Stimulated activated effector memory CD8-positive, alpha-beta T cell treated with anti-CD3 and anti-CD28 coated beads, Interleukin-12 subunit alpha, Interleukin-12 subunit beta, amount 100 ng/mL, for 72 hours (primary cell): Measurements from ENCODE around the gene METTL16.

Experiments
- ATAC-seq: fragments of 150-1000 bp; cut with Tn5 transposase; 2 replicates; pipeline ENCODE4 v1.10.0; 2021
- DNase-seq, 2 donors: peaks; one replicate each; pipeline ENCODE4 v3.0.0; 2021 to 2022; ENCODE audit warnings: low spot score in 2 of 2
- H3K27ac Mint-ChIP-seq: one replicate; pipeline ENCODE4 v1.8.0; 2022; ENCODE audit warnings: mild to moderate bottlenecking, mixed read lengths
- H3K36me3 Mint-ChIP-seq: one replicate; pipeline ENCODE4 v1.8.0; 2022; ENCODE audit warnings: mild to moderate bottlenecking, mixed read lengths
- H3K4me1 Mint-ChIP-seq: one replicate; pipeline ENCODE4 v1.8.0; 2022; ENCODE audit warnings: mixed read lengths
- H3K4me3 Mint-ChIP-seq: one replicate; pipeline ENCODE4 v1.8.0; 2022; ENCODE audit warnings: mild to moderate bottlenecking, mixed read lengths
- H3K9me3 Mint-ChIP-seq: one replicate; pipeline ENCODE4 v1.8.0; 2022; ENCODE audit warnings: mixed read lengths

METTL16 gene

GRCh38 chr17:2380226-2380922 is 131.3 kb downstream of the METTL16 start:
- Mint-ChIP-seq H3K27ac (peak overlapping the region; percentile 34), H3K9me3 (no peaks in the 10 kb centered on the region), H3K4me1 (no peaks in the 10 kb centered on the region), H3K36me3 (peaks cover 17% of the 10 kb centered on the region), H3K4me3 (no peak overlapping the region)
- DNase-seq (no peak), ATAC-seq (no peak)

- Mint-ChIP-seq H3K4me3 (no peak overlapping the region), H3K36me3 (peaks cover 23% of the 10 kb centered on the region), H3K27ac (no peak overlapping the region), H3K9me3 (no peaks in the 10 kb centered on the region), H3K4me1 (no peaks in the 10 kb centered on the region)
- ATAC-seq (no peak), DNase-seq (no peak)
Observed at GRCh38 chr17:2379489-2380225, 132.0 kb downstream of the METTL16 start.

- Mint-ChIP-seq H3K36me3 (peaks cover 27% of the 10 kb centered on the region), H3K27ac (no peak overlapping the region), H3K9me3 (no peaks in the 10 kb centered on the region), H3K4me1 (no peaks in the 10 kb centered on the region), H3K4me3 (no peak overlapping the region)
- no peak for DNase-seq
- ATAC-seq = no peak
Observed at GRCh38 chr17:2378905-2379304, 132.8 kb downstream of the METTL16 start.

DNA sequence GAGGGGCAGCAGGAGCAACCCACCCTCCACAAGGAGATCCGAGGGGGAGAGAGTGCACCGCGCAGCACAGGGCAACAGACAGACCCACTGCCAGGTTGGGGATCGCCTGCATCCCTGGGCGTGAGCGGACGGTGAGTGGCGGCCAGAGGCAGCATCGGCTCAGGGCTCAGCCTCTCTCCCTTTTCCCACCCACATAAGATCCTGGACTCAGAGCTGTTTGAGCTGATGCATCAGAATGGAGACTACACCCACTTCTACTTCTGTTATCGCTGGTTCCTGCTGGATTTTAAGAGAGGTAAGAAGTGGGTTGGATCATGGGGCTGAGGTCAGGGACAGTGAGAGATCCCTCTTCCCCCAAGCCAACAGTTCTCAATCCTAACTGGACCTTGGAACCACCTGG is 134.0 kb downstream of the METTL16 start:
- Mint-ChIP-seq H3K36me3 (peaks cover 27% of the 10 kb centered on the region), H3K4me3 (no peak overlapping the region), H3K9me3 (no peaks in the 10 kb centered on the region), H3K27ac (peak overlapping the region; percentile 45), H3K4me1 (no peaks in the 10 kb centered on the region)
- ATAC-seq (no peak), DNase-seq (no peak)

DNA sequence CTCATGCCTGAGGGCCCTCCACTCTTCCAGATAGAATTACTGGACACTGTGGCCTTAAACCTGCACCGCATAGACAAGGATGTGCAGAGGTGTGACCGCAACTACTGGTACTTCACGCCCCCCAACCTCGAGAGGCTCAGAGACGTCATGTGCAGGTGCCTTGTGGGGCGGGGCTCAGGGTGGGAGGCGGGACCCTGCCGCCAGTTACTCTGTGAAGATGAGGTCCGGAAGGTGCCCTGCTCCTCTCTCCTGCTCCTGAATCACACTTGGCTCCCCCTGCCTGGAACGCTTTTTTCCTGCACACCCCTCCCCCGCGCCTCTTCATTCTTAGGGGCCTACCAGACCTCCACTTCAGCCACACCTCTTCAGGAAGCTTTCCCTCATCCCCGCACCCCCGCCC is 135.6 kb downstream of the METTL16 start:
- Mint-ChIP-seq H3K36me3 (peaks cover 27% of the 10 kb centered on the region), H3K27ac (no peak overlapping the region), H3K4me3 (no peak overlapping the region), H3K4me1 (no peaks in the 10 kb centered on the region), H3K9me3 (no peaks in the 10 kb centered on the region)
- DNase-seq (no peak), ATAC-seq (no peak)

DNA sequence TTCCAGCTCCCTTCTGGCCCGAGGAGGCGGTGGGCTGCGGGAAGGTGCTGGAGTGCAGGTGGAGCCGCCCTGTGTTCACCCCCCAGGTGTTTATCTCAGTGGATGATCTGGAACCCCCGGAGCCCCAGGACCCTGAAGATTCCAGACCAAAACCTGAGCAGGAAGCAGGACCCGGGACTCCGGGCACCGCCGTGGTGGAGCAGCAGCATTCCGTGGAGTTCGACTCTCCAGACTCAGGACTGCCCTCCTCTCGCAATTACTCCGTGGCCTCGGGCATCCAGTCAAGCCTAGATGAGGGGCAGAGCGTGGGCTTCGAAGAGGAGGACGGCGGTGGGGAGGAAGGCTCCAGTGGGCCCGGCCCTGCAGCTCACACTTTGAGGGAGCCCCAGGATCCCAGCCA is 136.3 kb downstream of the METTL16 start:
- no peak overlapping the region for H3K27ac Mint-ChIP-seq
- no peak overlapping the region for H3K4me3 Mint-ChIP-seq
- H3K9me3 Mint-ChIP-seq = no peaks in the 10 kb centered on the region
- no peak for DNase-seq
- no peaks in the 10 kb centered on the region for H3K4me1 Mint-ChIP-seq
- no peak for ATAC-seq
- H3K36me3 Mint-ChIP-seq = peaks cover 27% of the 10 kb centered on the region

DNA sequence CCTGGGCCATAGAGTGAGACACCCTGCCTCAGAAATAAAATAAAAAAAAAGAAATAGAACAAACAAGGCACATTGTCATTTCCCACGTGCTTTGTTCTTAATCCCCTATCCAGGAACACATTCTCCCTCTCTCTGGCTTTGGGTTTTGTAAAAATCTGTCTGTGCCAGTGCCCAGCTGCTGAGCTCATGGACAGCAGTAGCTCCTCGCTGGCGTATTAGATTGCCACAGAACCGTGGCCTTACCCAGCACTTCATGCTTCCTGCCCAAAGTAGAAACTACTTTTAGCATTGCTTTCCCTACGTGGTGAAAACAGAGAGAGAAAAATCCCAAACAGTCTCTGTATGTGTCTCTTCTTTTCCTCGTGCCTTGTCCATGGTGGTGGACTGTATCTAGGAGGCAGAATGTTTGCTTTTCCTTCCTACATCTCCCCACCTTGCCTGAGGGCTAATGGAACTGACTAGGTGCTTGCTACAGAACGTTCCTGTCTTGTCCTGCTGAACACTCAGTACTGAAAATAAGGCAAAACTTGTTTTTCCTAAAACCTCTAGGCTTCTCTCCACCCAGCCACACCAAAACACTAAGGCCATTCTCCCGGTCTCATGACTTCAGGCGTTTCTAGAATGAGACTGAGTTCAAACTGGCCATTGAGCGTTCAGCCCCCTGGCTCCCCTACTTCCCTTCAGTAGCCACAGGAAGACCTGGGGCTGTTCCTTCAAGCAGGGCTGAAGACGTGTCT is 137.0 kb downstream of the METTL16 start:
- ATAC-seq (no peak), DNase-seq (no peak)
- no peaks in the 10 kb centered on the region for H3K4me1 Mint-ChIP-seq
- no peak overlapping the region for H3K4me3 Mint-ChIP-seq
- H3K27ac Mint-ChIP-seq = peak overlapping the region; percentile 16
- peaks cover 27% of the 10 kb centered on the region for H3K36me3 Mint-ChIP-seq
- H3K9me3 Mint-ChIP-seq = no peaks in the 10 kb centered on the region

DNA sequence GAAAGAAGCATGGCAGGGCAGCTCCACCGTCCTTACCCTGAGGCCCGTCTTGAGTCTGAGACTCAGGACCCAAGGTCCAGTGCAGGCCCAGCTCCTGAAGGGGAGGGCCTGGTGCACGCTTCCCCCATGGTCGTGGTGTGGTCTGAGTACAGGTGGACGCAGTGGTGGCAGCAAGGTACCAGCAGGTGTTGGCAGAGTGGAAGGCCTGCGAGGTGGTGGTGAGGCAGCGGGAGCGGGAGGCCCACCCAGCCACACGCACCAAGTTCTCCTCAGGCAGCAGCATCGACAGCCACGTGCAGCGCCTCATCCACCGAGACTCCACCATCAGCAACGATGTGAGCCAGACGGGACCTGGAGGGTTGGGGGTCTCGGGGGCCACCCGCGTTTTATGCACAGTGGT is 138.5 kb downstream of the METTL16 start:
- Mint-ChIP-seq H3K27ac (peak overlapping the region; percentile 75), H3K9me3 (no peaks in the 10 kb centered on the region), H3K4me3 (no peak overlapping the region), H3K4me1 (no peaks in the 10 kb centered on the region), H3K36me3 (peaks cover 22% of the 10 kb centered on the region)
- DNase-seq (no peak), ATAC-seq (no peak)

- peaks cover 20% of the 10 kb centered on the region for H3K36me3 Mint-ChIP-seq
- no peak for ATAC-seq
- no peaks in the 10 kb centered on the region for H3K9me3 Mint-ChIP-seq
Observed at GRCh38 chr17:2372681-2373080, 139.0 kb downstream of the METTL16 start.

GRCh38 chr17:2372180-2372579 is 139.5 kb downstream of the METTL16 start:
- Mint-ChIP-seq H3K27ac (no peak overlapping the region), H3K4me1 (no peaks in the 10 kb centered on the region), H3K36me3 (peaks cover 19% of the 10 kb centered on the region), H3K9me3 (no peaks in the 10 kb centered on the region), H3K4me3 (no peak overlapping the region)
- no peak for DNase-seq
- no peak for ATAC-seq

More at GRCh38 chr17:2372681-2373080, 139.0 kb downstream of the METTL16 start:
- peak overlapping the region; percentile 75 for H3K27ac Mint-ChIP-seq
- no peaks in the 10 kb centered on the region for H3K4me1 Mint-ChIP-seq
- no peak for DNase-seq
- H3K4me3 Mint-ChIP-seq = no peak overlapping the region

DNA sequence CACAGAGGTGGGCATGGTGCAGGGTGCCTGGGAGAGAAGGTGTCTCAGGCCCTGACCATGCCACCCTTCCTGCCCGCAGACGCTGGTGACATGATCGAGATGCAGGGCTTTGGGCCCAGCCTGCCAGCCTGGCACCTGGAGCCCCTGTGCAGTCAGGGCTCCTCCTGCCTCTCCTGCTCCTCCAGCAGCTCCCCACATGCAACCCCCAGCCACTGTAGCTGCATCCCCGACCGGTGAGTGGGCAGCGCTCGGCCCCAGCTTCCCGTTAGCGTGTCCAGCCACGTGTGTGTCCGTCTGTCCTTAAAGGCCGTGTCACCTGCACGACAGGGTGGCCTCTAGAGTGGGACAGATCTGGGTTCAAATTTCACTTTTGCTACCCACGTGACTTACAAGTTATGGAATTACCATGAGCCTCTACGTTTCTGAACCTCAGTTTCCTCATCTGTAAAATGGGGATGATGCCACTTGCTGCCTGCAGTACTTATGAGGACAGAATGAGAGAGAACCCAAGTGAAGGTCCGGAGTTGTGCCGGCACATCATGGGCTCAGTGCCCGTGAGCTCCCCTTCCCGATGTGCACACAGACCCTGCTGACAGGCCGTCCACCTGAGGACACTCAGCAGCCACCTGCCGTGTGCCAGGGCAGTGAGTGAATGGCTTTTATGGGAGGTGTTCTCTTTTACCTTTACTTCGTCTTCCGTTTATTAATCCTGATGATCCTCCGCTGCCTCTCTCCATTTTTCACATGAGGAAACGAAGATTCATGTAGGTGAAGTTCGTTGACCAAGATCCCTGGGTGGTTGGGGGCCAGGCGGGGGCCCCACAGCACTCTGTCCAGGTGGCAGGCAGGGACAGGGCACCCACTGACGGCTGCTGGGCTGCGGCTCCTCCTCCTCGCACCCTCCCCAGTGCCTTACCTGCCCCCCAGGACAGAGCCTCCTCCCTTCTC is 140.2 kb downstream of the METTL16 start:
- peaks cover 12% of the 10 kb centered on the region for H3K36me3 Mint-ChIP-seq
- H3K27ac Mint-ChIP-seq = no peak overlapping the region

GRCh38 chr17:2370211-2370589 is 141.5 kb downstream of the METTL16 start:
- Mint-ChIP-seq H3K4me1 (no peaks in the 10 kb centered on the region), H3K27ac (no peak overlapping the region)

More for the DNA sequence above, 140.2 kb downstream of the METTL16 start:
- Mint-ChIP-seq H3K4me3 (no peak overlapping the region), H3K4me1 (no peaks in the 10 kb centered on the region), H3K9me3 (no peaks in the 10 kb centered on the region)
- no peak for ATAC-seq
- no peak for DNase-seq

GRCh38 chr17:2369551-2370210 is 142.0 kb downstream of the METTL16 start:
- H3K4me3 Mint-ChIP-seq = no peak overlapping the region
- no peak for ATAC-seq
- H3K36me3 Mint-ChIP-seq = peaks cover 10% of the 10 kb centered on the region
- no peak for DNase-seq
- no peak overlapping the region for H3K27ac Mint-ChIP-seq
- H3K9me3 Mint-ChIP-seq = no peaks in the 10 kb centered on the region
- H3K4me1 Mint-ChIP-seq = no peaks in the 10 kb centered on the region

More at GRCh38 chr17:2370211-2370589, 141.5 kb downstream of the METTL16 start:
- no peak overlapping the region for H3K4me3 Mint-ChIP-seq
- peaks cover 15% of the 10 kb centered on the region for H3K36me3 Mint-ChIP-seq
- no peaks in the 10 kb centered on the region for H3K9me3 Mint-ChIP-seq
- DNase-seq (no peak), ATAC-seq (no peak)

DNA sequence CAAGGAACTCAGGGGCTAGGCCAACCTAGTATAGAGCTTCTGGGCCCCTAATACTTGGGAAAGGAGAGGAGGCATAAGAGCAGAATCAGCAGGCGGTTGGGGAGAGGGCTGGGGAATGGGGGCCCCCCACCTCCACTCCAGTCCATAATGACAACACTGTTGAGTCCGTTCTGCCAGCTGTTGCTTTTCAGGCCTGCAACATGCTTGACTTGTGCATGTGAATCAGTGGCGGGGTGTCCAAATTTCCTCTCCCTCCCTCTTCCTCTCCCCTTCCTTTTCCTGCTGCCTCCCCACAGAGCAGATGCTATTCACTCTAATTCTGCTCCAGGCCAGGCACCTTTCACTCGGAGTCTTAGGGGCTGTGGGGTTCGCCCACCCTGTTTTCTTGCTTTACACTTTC is 142.6 kb downstream of the METTL16 start:
- Mint-ChIP-seq H3K27ac (no peak overlapping the region), H3K36me3 (peaks cover 7% of the 10 kb centered on the region), H3K4me3 (no peak overlapping the region), H3K9me3 (no peaks in the 10 kb centered on the region), H3K4me1 (no peaks in the 10 kb centered on the region)
- DNase-seq (no peak), ATAC-seq (no peak)
